ENCODE data around the gene AMELX.

- TF ChIP-seq CTCF (IDR thresholded peaks at IDR 0.05): no peak
- TF ChIP-seq POLR2A (IDR thresholded peaks at IDR 0.05): no peak
Measured at GRCh38 chrX:11264925-11265324, 28.3 kb upstream of the AMELX start.
